BLaER1 (cell line): ENCODE measurements around the gene C11orf87.

Source experiments
- H3K27ac ChIP-seq: shearing (Covaris generic); formaldehyde crosslinking; 2 replicates; pipeline ENCODE4 v1.8.1; 2022
- H3K27me3 ChIP-seq: shearing (Covaris generic); formaldehyde crosslinking; 2 replicates; pipeline ENCODE4 v1.8.1; 2022
- H3K36me3 ChIP-seq: shearing (Covaris generic); formaldehyde crosslinking; 2 replicates; pipeline ENCODE4 v1.8.1; 2022
- H3K4me1 ChIP-seq: shearing (Covaris generic); formaldehyde crosslinking; 2 replicates; pipeline ENCODE4 v1.8.1; 2022
- H3K4me2 ChIP-seq: shearing (Covaris generic); formaldehyde crosslinking; 2 replicates; pipeline ENCODE4 v1.8.1; 2022
- H3K4me3 ChIP-seq: shearing (Covaris generic); formaldehyde crosslinking; 2 replicates; pipeline ENCODE4 v1.8.1; 2022
- H3K9ac ChIP-seq: shearing (Covaris generic); formaldehyde crosslinking; 2 replicates; pipeline ENCODE4 v1.8.1; 2022
- H3K9me3 ChIP-seq: shearing (Covaris generic); formaldehyde crosslinking; 2 replicates; pipeline ENCODE4 v1.8.1; 2022
- H4K20me1 ChIP-seq: shearing (Covaris generic); formaldehyde crosslinking; 2 replicates; pipeline ENCODE4 v1.8.1; 2022
- Cebpa-rat ChIP-seq: shearing (Covaris generic); IDR thresholded peaks from 2 replicates; pipeline ENCODE4 v1.8.1; 2022

The C11orf87 gene

GRCh38 chr11:109439684-109440083 is 17.7 kb downstream of the C11orf87 start:
- Histone ChIP-seq H3K27ac (no peak overlapping the region), H4K20me1 (no peaks in the 10 kb centered on the region), H3K27me3 (no peaks in the 10 kb centered on the region), H3K4me1 (no peaks in the 10 kb centered on the region), H3K4me2 (no peak overlapping the region), H3K4me3 (no peak overlapping the region), H3K9me3 (no peaks in the 10 kb centered on the region), H3K9ac (no peak overlapping the region), H3K36me3 (no peaks in the 10 kb centered on the region)
- no peak for TF ChIP-seq Cebpa-rat

- TF ChIP-seq Cebpa-rat, result no peak
- Histone ChIP-seq H3K4me3 (no peak overlapping the region), H3K4me1 (no peaks in the 10 kb centered on the region), H3K9me3 (no peaks in the 10 kb centered on the region), H3K36me3 (no peaks in the 10 kb centered on the region), H3K4me2 (no peak overlapping the region), H4K20me1 (no peaks in the 10 kb centered on the region), H3K27ac (no peak overlapping the region), H3K27me3 (no peaks in the 10 kb centered on the region), H3K9ac (no peak overlapping the region)
Observed at GRCh38 chr11:109443052-109443451, 21.1 kb downstream of the C11orf87 start.

GRCh38 chr11:109454857-109455256 is 32.9 kb downstream of the C11orf87 start:
- no peaks in the 10 kb centered on the region for H3K4me1 ChIP-seq
- no peaks in the 10 kb centered on the region for H3K36me3 ChIP-seq
- no peak for TF ChIP-seq Cebpa-rat
- no peaks in the 10 kb centered on the region for H3K9me3 ChIP-seq
- no peak overlapping the region for H3K4me2 ChIP-seq
- no peak overlapping the region for H3K9ac ChIP-seq
- no peaks in the 10 kb centered on the region for H3K27me3 ChIP-seq
- no peaks in the 10 kb centered on the region for H4K20me1 ChIP-seq
- H3K27ac ChIP-seq, result no peak overlapping the region
- H3K4me3 ChIP-seq, result no peak overlapping the region
